Caki2 (cell line): ENCODE measurements around the gene RAB33B. TPM values are rescaled to one million over a fixed set of nuclear protein-coding genes. Genes with fewer than 3 reads are reported as not detected.
"Not testable (repeated sequence)": the region's sequence is repeated elsewhere in the genome, so short reads cannot be mapped to it uniquely, and the experiment has no call there.

Source experiments
- DNase-seq: peaks from one replicate; pipeline ENCODE4 v3.0.0-alpha.2; 2015; ENCODE audit warnings: low read depth
- in situ Hi-C: cut with HindIII; loops from 2 replicates; pipeline ENCODE4 v1.10.0; 2016; ENCODE audit warnings: low sequenced_read_pairs, low pct_unique_long_range_greater_than_20kb, mixed read lengths
- total RNA-seq: library from RNA; depleted of rRNA; stranded (reverse); fragments of >200 nt; shearing (Covaris generic); gene quantifications from 2 replicates; pipeline ENCODE4 v1.2.3, GENCODE V29; 2014; ENCODE audit warnings: low replicate concordance; rRNA removed

RAB33B gene
- total RNA-seq: 7.9 and 9.5 TPM in 2 replicates

GRCh38 chr4:139454111-139455045 lies at the start of gene RAB33B:
Gene RAB33B, plus strand, starts transcription at chr4:139454121. Its CDS starts 75 bp downstream, at chr4:139454196.
- in situ Hi-C loops: no loop called here
- peak; percentile 35 for DNase-seq

GRCh38 chr4:139410312-139410711 lies 43.6 kb upstream of the RAB33B start:
- DNase-seq: no peak
- in situ Hi-C loops: no loop called here

GRCh38 chr4:139414671-139415210 lies 39.2 kb upstream of the RAB33B start:
- DNase-seq, in situ Hi-C loops: not testable (repeated sequence)

- in situ Hi-C loops: no loop called here
- DNase-seq: peak; percentile 9
Observed at GRCh38 chr4:139416073-139416673, 37.7 kb upstream of the RAB33B start.

- in situ Hi-C loops: no loop called here
- no peak for DNase-seq
Observed at GRCh38 chr4:139419388-139419914, 34.5 kb upstream of the RAB33B start.

- no peak for DNase-seq
- in situ Hi-C loops: no loop called here
Observed at GRCh38 chr4:139420652-139421051, 33.3 kb upstream of the RAB33B start.

GRCh38 chr4:139436122-139436521 lies 17.8 kb upstream of the RAB33B start:
- no peak for DNase-seq
- in situ Hi-C loops: no loop called here

- in situ Hi-C loops: no loop called here
- DNase-seq: no peak
Observed at GRCh38 chr4:139438141-139438540, 15.8 kb upstream of the RAB33B start.

- in situ Hi-C loops: no loop called here
- DNase-seq: no peak
Observed at GRCh38 chr4:139441029-139441428, 12.9 kb upstream of the RAB33B start.

- DNase-seq: no peak
- in situ Hi-C loops: no loop called here
Observed at GRCh38 chr4:139443661-139444060, 10.3 kb upstream of the RAB33B start.

GRCh38 chr4:139444881-139445280 lies 9.0 kb upstream of the RAB33B start:
- in situ Hi-C loops: not testable (repeated sequence)

GRCh38 chr4:139447078-139447477 lies 6.8 kb upstream of the RAB33B start:
- DNase-seq, in situ Hi-C loops: not testable (repeated sequence)

More at GRCh38 chr4:139444881-139445280, 9.0 kb upstream of the RAB33B start:
- not testable (repeated sequence) for DNase-seq

GRCh38 chr4:139450586-139450985 lies 3.3 kb upstream of the RAB33B start:
- in situ Hi-C loops: no loop called here
- no peak for DNase-seq

- in situ Hi-C loops: no loop called here
- DNase-seq: no peak
Observed at GRCh38 chr4:139451997-139452396, 1.9 kb upstream of the RAB33B start.

GRCh38 chr4:139453041-139453370 lies 915 bp upstream of the RAB33B start:
- in situ Hi-C loops: no loop called here
- DNase-seq: peak; percentile 83

- in situ Hi-C loops: no loop called here
- peak; percentile 97 for DNase-seq
Observed at GRCh38 chr4:139453371-139454110, 380 bp upstream of the RAB33B start.

GRCh38 chr4:139455126-139455538 lies 1.2 kb downstream of the RAB33B start:
- DNase-seq: peak; percentile 8
- in situ Hi-C loops: no loop called here

- peak; percentile 53 for DNase-seq
- in situ Hi-C loops: no loop called here
Observed at GRCh38 chr4:139457318-139457717, 3.4 kb downstream of the RAB33B start.
